ENCODE measurements around the gene COL18A1.

Gene COL18A1

GRCh38 chr21:45403133-45403824 lies 1.7 kb upstream of the COL18A1 start:
- DNase-seq: no peak

- DNase-seq: no peak
These were observed 888 bp upstream of the COL18A1 start for GRCh38 chr21:45403825-45404729.

- DNase-seq: no peak
These were observed 380 bp downstream of the COL18A1 start for GRCh38 chr21:45405271-45405818.

- no peak for DNase-seq
These were observed 1.1 kb downstream of the COL18A1 start for GRCh38 chr21:45405819-45406762.

GRCh38 chr21:45406801-45407628 lies 2.0 kb downstream of the COL18A1 start:
- DNase-seq: no peak

GRCh38 chr21:45407629-45408247 lies 2.8 kb downstream of the COL18A1 start:
- no peak for DNase-seq

- DNase-seq: no peak
These were observed 3.4 kb downstream of the COL18A1 start for GRCh38 chr21:45408271-45408791.

- no peak for DNase-seq
These were observed 3.9 kb downstream of the COL18A1 start for GRCh38 chr21:45408801-45409261.

- no peak for DNase-seq
These were observed 4.6 kb downstream of the COL18A1 start for GRCh38 chr21:45409466-45410150.

GRCh38 chr21:45410151-45410864 lies 5.3 kb downstream of the COL18A1 start:
- DNase-seq: no peak

GRCh38 chr21:45410865-45411809 lies 6.2 kb downstream of the COL18A1 start:
- no peak for DNase-seq

- no peak for DNase-seq
These were observed 6.8 kb downstream of the COL18A1 start for GRCh38 chr21:45411810-45412206.

GRCh38 chr21:45412491-45412890 lies 7.5 kb downstream of the COL18A1 start:
- no peak for DNase-seq

- no peak for DNase-seq
These were observed 8.1 kb downstream of the COL18A1 start for GRCh38 chr21:45412909-45413611.

- DNase-seq: no peak
These were observed 9.0 kb downstream of the COL18A1 start for GRCh38 chr21:45413922-45414321.

- no peak for DNase-seq
These were observed 9.6 kb downstream of the COL18A1 start for GRCh38 chr21:45414396-45415187.
